Jurkat, Clone E6-1 (cell line): ENCODE results near the gene BSPRY.
"Not testable (repeated sequence)": the region's sequence is repeated elsewhere in the genome, so short reads cannot be mapped to it uniquely, and the experiment has no call there.

Experiments
- DNase-seq: peaks from one replicate; pipeline ENCODE4 v3.0.0-alpha.2; 2011; ENCODE audit warnings: low read depth, low spot score
- H3K4me3 ChIP-seq: 2 replicates; pipeline ENCODE4 v1.5.1; 2011; ENCODE audit warnings: mild to moderate bottlenecking, low read length, control low read depth, moderate library complexity

Gene BSPRY

DNA sequence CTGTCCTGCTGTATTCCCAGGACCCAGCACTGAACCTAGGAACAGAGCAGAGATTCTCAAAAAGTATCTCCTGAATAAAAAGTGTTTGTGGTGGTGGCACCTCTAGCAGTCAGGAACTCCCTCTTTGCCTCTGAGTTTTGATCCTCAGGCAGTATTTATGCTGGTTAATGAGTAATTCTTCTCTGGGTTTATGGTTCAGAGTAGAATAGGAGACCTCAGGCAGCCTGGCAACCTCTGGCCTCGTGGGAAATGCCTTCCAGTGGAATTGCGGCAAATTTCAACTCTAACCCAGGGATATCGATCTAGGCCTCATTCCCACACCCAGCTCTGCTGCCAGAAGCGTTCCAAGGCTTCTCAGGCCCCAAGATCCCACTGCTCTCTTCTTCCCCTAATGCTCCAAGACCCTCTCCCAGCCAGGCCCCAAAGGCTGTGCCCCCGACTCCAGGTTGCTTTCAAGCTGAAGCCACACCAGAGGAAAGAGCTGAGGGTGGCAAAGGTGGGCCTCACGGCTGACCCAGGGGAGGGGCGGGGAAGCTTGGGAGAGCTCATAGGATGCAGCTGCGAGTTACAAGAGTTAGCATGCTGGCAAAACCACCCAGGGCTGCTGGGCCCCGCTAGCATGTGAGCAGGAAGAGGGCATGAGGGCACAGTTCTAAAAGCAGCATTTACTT is 38.4 kb downstream of the BSPRY start:
- H3K4me3 ChIP-seq, result no peak overlapping the region
- no peak for DNase-seq

DNA sequence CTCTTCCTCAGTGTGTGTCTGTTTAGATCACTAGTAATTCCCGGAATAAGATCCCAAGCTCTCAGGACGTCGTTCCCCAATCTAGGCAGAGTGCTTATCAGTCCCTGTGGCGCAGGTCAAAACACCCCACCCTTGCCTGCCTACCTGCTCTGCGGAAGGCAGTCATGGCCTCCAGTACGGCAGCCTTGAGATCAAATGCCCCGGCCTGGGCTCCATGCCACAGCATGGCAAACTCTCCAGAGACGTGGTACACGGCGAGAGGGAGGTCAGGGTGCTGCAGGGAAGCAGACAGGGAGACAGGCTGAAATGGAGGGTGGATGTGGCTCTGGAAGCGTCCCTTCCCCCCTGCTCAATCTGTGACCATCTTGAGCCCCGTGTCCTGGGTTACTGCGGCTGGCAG is 39.5 kb downstream of the BSPRY start:
- no peak overlapping the region for H3K4me3 ChIP-seq
- DNase-seq, result no peak

DNA sequence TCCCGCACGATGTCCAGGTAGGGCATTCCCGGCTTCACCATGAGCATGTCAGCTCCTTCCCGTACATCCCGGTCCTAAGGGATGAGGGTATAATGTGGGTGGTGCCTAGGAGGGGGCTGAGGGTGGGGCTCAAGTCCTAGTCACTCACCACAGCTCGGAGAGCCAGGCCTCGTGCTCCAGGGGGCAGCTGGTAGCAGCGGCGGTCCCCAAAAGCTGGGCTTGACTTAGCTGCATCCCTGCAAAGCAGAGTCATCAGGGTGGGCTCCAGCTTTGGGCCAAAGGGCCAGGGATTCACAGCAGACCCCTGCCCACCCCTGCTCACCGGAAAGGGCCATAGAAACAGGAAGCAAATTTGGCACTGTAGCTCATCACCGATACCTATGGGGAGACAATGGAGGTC is 40.1 kb downstream of the BSPRY start:
- H3K4me3 ChIP-seq, result no peak overlapping the region
- DNase-seq, result no peak

DNA sequence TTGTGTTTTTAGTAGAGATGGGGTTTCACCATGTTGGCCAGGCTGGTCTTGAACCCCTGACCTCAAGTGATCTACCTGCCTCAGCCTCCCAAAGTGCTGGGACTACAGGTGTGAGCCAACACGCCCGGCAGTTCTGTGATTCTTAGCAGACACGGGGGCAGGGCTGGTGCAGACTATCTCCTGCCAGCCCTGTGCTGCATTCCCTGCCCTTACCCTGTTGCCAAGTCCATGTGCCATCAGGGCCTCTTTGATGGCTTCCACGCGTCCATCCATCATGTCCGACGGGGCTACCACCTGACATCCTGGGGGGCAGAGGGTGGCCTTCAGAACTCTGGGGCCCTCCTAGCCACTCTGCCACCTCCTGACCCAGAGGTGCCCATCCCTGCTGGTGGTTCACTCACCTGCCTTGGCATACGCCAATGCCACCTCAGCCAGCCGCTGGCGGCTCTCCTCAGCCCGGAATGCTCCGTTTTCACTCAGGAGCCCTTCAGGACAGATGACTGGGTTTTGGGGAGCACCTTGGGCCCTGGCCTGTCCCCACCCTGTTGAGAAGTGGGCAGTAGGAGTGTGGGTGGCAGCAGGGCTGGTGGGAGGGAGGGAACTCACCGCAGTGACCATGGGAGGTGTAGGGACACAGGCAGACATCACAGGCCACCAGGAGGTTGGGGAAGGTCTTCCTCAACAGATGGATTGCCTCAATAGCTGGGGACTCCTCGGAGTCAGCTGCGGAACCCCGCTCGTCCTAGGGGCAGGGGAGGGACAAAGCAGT is 41.0 kb downstream of the BSPRY start:
- no peak for DNase-seq
- no peak overlapping the region for H3K4me3 ChIP-seq

DNA sequence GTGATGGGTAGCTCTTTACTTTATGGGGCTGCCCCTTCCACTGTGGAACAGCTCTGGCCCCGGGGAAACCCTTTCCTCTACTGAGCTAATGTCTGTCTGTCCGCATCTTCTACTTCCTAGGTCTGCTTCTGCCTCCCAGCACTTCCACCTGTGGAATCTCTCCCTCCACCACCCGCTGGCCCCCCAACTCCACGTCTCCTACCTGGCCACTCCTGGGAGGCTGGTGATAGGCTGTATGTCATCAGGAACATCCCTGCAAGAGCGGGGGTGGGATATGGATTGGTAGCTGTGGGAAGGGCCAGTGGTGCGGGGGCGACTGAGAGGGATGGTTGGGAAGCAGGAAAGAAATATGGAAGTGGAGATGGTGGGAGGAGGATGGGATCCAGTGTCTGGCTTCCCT is 42.6 kb downstream of the BSPRY start:
- no peak overlapping the region for H3K4me3 ChIP-seq
- DNase-seq, result no peak

DNA sequence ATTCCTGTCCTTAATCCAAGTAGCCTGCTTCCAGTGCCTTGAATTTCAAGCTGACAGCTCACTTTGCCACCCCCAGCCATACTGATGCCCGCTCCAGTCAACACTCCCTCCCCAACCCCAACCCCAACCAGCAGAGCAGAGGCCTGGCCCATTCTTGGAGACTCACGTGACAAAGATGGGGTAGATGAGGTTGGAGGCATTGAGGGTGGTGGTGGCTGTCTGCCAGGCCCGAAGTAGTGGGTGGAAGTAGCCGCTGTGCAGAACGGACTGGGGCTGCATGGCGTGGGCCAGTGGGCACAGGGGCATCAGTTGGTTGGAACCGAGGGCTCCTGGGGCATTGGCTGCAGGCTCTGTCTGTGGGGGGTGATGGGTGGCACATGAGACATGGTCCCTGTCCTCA is 43.9 kb downstream of the BSPRY start:
- H3K4me3 ChIP-seq, result no peak overlapping the region
- DNase-seq, result no peak

DNA sequence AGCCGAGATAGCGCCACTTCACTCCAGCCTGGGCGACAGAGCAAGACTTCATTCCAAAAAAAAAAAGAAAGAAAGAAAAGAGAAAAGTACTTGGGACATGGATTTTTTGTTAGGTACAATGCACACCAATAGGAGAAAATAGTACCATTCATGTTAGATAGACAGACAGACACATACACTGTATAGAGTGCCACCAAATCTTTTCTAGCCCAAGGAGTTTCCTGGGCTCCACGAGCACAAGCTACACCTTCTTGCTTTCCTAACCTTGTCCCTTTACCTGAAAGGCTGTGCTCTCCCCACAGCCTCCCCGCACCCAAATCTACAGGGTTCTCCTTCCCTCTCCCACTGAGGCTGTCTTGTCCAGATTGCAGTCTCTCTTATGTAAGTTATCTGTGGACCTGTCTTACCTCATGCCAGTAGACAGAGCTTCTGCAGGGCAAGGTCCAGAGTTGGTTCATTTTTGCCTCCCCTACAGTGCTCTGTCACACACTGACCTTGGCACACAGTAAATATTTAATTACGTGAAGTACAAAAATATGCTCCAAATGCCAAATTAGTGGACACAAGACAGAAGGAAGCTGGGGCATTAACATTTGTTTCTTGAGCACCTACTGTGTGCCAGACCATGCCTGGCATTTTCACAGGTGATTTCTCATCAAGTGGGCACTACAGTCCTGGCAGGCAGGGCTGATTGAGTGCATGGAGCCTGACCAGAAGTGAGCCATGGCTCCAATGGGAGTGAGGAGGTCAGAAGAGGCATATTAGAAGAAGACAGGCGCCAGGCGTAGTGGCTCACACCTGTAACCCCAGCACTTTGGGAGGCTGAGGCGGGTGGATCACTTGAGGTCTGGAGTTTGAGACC is 45.9 kb downstream of the BSPRY start:
- DNase-seq, result no peak
- H3K4me3 ChIP-seq, result no peak overlapping the region

DNA sequence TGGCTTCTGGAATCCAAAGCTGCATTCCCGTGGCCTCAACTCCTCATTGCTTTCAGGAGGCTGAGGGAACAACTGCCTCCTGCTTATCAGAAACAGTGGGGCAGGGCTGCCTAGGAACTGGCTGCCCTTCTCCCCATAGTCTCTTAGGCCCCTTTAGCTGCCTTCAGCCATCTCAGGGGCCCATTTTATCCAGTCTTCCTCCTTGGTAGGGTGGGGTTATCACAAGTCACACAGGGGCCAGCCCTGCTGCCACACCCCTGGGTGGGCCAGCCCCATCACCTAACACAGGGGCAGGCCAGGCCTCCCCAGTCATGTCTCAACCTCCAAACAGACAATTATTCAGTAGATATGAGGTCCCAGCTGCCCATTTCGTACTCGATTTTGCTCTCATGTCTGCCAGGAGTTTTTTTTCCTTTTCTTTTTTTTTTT is 47.9 kb downstream of the BSPRY start:
- H3K4me3 ChIP-seq, result no peak overlapping the region
- DNase-seq, result no peak

DNA sequence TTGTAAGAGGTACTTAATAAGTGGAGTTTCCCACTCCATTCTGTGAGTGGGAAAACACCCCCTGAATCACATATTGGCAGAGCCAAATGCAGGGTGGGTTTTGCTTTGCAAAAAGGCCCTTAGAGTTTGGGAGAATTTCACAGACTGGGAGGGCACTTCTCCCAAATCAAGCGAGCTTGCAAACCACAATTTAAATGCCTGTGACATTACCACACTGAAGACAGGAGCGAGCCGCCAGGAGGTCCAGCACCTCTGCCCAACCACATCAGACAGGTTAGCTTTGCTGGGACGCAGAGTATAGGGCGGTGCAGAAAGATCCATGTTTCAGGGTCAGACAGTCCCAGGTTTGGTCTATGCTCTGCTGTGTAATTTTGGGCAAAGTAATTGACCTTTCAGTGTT is 49.5 kb downstream of the BSPRY start:
- H3K4me3 ChIP-seq, result no peak overlapping the region
- DNase-seq, result no peak

DNA sequence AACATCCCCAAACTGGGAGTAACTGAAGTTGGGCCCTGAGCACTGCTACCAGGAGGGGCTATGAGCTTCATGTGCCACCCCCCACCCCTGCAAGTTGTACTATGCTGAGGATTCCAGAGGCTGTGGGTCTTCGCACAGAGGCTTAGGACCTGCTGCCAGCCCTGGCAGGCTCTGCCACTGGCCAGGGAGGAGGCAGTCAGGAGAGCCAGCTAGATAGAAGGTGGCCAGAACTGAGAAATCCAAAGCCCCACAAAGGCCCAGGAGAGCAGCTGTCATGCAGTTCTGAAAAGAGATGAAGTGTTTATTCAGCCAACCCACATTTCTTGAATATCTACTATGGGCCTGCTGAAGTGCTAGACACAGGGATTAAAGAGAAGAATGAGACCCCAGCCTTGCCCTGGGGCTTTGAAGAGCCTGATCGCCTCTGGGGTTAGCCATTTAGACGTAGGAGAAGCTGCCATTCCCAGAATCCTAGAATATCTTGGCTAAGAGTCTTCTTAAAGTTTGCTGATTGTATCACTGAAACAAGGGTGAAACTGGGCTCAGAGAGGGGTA is 50.4 kb downstream of the BSPRY start:
- no peak overlapping the region; the same call in 1 of the 2 replicates for H3K4me3 ChIP-seq
- no peak for DNase-seq

DNA sequence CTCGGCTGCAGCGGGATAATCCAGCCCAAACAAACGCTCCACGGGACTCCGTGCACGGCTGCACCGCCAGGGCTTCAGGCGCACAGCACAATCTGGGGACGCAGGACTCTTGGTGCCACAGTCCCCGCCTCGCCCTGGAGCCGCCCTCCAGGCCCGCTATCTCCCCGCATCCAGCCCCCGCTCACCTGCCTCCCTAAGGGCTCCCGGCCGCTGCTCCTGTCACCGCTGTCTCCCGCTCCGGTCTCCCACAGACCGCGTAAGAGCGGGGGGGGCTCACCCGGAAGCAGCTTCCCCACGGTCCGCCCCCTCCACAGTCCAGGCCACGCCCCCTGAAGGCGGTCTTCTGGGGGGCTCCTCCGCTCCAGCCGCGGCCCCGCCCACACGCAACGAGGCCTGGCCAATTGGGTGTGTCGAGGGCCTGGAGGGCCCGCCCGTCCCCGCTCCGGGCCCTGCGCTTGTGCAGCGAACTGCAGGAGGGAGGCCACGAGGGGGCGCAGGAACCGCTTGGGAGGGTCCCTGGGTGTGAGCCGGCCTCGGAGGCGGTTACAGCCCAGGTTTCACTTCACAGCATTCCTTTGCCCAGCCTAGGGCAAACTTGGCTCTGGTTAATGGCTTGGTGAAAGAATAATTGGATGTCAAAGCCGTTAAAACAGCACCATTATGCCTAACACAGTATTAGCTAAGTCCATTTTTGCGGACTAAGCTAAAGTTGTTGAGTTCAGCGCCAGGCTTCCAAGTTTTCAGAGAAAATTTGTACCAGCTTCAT is 51.9 kb downstream of the BSPRY start, which contains the start of gene ALAD:
Gene ALAD (minus strand): TSS at position 258 of the 766 bp plus-strand sequence. CDS start 7,725 bp downstream, outside the sequence.
- H3K4me3 ChIP-seq, result peak within 1 kb of the TSS; percentile 61
- peak; percentile 95 for DNase-seq

DNA sequence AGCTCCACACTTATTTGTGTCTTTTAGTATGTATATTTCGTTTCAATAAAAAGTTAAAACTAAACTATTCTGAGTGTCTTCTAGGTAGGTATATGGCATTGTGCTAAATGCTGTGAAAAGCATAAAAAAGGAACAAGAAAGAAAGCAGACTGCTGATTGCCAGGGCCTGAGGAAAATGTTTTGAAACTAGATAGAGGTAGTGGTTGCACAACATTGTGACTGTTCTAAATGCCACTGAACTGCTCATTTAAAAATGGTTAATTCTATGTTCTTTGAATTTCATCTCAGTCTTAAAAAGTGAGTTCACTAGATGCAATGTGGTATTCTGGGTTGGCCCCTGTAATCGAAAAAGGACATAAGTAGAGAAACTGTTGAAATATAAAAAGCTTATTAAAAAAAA is 54.3 kb downstream of the BSPRY start:
- DNase-seq, result no peak
- H3K4me3 ChIP-seq, result no peak overlapping the region

DNA sequence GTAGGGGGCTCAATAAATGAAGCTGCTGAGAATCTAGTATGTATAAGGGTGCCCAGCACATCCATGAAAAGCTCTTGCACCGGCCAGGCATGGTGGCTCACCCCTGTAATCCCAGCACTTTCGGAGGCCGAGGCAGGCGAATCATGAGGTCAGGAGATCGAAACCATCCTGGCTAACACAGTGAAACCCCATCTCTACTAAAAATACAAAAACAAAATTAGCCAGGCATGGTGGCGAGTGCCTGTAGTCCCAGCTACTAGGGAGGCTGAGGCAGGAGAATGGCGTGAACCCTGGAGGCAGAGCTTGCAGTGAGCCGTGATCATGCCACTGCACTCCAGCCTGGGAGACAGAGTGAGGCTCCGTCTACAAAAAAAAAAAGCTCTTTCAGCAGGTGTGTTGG is 57.0 kb downstream of the BSPRY start:
- DNase-seq, H3K4me3 ChIP-seq: not testable (repeated sequence)

DNA sequence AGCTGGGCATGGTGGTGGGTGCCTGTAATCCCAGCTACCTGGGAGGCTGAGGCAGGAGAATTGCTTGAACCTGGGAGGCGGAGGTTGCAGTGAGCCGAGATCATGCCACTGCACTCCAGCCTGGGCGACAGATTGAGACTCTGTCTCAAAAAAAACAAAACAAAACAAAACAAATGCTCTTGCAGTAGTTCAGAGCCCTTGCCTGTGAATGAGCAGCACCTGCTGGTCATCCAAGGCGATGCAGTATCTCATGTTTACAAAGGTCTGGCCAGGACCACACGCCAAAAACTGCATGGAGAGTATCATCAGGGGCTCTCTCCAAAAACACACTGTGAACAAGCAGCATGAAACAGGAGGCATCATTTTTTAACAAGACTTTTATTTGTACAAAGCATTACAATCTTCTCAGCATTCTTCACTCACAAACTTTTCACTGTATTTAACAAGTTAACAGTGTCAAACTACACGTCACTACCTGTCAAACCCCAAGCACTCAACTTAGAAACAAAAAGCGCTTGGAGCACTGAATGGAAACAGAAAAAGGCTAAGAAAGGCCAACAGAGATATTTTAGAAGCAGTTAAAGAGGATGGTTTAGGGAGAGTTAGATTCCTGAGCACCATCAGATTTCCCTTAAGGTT is 57.7 kb downstream of the BSPRY start:
- DNase-seq, result peak; percentile 60
- not testable (repeated sequence) for H3K4me3 ChIP-seq

DNA sequence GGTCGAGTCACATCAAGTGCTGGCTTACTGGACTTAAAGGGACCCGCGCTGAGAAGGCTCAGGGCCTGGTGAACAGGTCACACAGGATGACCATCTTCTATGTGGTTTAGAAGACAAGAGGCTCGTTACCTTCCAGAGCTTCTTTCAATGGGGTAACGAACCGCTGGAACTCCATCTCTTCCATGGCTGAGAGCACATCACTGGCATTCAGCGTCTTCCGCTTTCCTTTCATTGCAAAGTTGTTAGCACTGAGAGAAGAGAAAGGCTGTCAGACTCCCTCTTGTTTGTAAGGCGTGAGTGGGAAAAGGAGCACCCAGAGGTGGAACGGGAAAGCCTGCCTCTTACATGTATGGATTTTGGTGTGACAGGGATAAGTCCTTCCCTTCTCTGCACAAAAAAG is 60.1 kb downstream of the BSPRY start:
- no peak for DNase-seq
- H3K4me3 ChIP-seq, result peak overlapping the region; percentile 99

DNA sequence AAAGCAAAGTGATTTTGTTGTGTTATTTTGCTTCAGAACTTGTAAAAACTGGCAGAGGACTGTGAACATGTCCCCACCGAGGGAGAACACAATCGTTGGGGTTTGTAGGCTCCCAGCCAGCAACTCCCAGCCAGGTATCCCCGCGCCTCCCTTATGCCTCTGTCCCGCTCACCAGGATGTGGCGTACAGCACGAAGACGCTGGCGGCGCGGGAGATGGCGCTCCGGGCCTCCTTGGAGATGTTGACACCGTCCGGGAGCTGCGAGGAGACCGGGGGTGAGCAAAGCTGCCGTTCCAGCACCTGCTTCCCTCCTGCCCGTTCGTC is 60.5 kb downstream of the BSPRY start:
- H3K4me3 ChIP-seq, result peak overlapping the region; percentile 99
- no peak for DNase-seq

DNA sequence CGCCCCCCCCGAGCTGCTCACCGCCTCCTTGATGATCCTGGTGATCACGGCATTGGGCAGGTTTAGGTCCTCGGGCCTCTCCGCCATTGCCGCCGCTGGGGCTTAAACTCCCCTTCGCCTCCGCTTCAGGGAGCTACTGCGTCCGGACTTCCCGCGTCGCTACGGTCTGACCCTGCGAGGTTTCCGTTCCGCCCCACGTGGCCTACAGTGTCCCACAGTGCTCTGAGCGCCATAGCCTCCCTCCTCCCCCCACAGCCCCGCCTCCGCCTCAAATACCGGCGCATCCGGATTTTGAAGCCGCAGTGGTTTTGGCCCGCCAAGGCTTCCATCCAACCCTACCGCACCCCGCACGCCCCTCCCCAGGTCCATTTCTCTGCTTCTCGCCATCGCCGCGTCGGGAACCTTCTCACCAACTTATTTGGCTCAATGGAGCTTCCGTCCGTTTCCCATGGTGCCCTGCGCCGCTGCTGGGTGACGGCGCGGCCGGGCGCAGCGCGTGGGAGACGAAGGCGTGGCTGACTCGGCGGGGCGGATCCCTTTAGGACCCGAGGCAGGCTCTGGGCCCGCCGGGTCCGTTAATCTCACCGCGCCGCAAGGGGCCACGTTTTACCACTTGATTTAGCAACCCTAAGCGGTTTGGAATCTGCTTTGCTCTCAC is 61.0 kb downstream of the BSPRY start, which contains the start of the genes C9orf43 and POLE3:
Gene C9orf43 (plus strand): TSS at position 541 of the 658 bp plus-strand sequence. CDS start 2,747 bp downstream, outside the sequence.
Gene POLE3 (minus strand): TSS at position 469 of the 658 bp plus-strand sequence. CDS start 382 bp downstream, at position 87.
- peak; percentile 93 for DNase-seq
- H3K4me3 ChIP-seq, result peak within 1 kb of the TSS; percentile 99
